GM19035 (cell line): ENCODE data around the gene ADAMTS5.

ENCODE experiments used
- ATAC-seq: cut with Tn5 transposase; IDR thresholded peaks from one replicate; pipeline ENCODE4 v1.9.1; 2021; ENCODE audit not compliant: unreplicated experiment

ADAMTS5 gene

DNA sequence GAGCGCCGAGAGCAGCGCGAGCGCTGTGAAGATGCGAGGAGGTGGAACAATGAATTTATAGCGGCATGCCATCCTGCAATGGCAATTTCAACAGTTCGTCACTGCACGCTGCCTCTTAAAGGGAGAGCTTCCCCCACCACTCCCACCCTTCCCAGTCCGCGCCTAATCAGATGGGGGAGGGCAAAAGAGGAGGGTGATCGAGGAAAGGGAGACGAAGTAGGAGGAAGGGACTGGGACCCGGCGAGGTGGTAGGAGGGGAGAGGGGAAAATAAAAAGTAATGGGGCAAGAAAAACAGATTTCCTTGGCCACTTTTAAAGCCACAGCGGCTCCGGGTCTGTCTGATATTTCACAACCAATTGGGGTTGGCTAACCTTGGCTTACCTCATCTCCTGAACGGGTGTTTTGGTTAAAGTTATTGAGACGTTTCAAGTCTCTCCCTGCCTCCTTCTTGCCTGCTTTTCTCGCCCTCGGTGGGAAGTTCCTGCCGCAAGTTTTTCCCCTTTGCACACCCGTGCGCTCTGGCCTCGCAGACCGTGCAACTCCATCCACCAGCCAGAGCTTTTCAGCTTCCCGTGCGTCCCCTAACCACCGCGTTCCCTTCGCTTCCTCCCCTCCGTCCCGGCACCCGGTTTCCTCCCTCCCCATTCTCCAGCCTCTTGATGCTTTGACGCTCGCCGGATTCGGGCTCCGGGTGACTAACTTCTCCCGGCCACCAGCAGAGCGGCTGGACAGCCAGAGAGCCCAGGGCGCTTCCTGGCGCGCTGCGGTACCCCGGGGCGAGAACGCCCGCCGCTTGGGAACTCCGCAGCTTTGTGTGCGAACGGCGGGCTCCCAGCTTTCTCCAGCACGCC, at the start of gene ADAMTS5:
TSS of gene ADAMTS5 (minus strand) at position 27 of the 852 bp plus-strand sequence. CDS start 697 bp downstream, outside the sequence.
- no peak for ATAC-seq

DNA sequence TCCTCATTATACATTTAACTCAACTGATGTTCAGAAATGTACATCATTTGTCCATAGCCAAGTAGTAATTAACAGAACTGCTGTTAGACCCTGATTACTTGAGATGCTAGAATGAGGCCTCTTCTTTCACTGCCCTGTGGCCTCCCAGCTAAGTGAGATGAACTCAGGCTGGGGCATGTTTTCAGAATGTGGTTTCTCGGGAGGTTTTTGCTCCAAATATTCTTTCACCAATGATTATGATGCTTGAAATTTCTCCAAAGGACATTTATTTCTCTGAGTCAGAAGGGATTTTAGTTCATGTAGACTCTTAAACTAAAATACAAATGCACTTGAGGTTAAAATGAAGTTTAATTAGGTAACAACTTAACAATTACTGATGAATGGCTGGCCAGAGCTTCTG, 34.6 kb upstream of the ADAMTS5 start:
- no peak for ATAC-seq

DNA sequence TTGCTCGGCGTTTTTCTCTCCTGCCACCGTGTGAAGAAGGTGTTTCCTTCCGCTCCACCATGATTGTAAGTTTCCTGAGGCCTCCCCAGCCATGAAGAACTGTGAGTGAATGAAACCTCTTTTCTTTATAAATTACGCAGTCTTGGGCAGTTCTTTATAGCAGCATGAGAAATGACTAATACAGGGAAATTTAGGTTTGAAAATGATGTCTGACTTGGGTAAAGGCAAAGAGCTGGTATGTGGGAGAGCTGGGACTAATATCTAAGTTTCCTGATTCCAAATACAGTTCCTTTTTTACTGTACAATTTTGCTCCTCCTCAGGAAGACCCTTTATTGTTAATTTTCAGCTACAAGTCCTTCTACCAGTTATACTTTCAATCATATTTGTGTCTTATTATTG, 16.7 kb upstream of the ADAMTS5 start:
- no peak for ATAC-seq

DNA sequence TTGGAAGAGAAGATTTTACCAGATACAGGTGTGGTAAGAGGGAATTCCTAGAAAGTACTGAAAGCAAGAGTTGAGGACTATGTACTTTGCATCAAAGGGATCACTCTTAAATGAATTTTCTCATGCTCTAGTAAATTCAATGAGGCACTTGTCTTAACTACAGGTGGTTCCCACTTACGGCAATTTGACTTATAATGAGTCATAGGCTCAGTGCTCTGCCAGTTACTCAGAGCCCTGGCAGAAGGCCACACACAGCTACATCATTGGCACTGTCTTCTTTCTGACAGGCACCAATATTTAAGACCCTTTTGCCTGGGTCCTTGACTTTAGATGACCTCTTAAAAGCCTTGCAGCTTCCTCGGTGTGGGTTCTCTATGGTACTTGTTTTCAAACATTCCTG, 15.9 kb upstream of the ADAMTS5 start:
- no peak for ATAC-seq

DNA sequence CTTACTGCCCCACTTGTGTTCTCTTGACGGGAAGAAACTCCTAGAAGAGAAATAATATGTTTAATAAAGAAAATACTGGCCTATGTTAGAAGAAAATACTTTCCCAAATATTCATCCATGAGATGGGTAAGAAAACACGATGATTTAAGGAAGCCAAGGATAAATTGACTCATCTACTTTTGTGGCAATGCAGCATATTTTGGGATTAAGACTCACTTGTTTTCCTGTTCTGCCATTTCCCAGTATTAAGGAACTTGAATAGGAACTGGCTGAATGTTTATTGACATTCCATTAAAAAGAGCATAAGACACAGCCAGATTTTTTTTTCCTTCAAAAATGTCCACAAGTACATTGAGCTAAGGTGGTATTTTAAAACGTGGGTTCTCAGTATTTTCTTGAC, 10.9 kb upstream of the ADAMTS5 start:
- no peak for ATAC-seq

DNA sequence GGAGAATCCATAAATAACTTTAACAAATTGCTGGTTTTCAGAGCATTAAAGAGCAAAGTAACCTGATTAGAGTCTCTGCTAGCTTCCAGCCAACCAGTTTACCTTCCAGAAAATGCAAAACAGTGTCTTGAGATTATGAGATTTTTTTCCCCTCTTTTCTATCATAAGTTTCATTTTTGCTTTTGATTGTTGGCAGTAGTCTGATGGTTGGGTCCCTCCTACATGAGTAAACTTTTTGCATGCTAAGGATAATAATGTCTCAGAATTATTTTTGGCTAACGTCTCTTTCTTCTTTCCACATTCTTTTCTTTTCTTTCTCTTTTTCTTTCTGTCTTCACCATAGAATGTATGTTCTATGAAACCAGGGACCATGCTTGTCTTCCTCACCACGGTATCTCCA, 6.3 kb upstream of the ADAMTS5 start:
- ATAC-seq: no peak

DNA sequence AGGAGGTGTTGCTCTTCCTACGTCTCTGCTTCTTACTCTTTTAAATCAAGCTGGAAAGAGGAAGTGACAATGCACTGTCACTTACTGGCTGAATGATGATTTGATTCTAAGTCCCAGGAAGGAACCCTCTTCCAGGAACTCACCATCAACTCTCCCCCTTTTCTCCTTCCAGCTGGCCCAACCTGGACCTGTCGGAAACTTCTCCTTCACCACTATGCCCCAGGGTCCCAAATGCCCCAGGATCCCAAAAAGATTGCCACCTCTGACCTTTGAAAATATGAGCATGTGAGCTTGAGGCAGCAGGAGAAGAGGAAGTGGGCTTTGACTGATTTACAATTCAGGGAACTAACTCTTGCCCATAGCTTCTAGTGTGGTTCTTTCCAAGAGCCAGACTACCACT, 5.3 kb upstream of the ADAMTS5 start:
- ATAC-seq: no peak

DNA sequence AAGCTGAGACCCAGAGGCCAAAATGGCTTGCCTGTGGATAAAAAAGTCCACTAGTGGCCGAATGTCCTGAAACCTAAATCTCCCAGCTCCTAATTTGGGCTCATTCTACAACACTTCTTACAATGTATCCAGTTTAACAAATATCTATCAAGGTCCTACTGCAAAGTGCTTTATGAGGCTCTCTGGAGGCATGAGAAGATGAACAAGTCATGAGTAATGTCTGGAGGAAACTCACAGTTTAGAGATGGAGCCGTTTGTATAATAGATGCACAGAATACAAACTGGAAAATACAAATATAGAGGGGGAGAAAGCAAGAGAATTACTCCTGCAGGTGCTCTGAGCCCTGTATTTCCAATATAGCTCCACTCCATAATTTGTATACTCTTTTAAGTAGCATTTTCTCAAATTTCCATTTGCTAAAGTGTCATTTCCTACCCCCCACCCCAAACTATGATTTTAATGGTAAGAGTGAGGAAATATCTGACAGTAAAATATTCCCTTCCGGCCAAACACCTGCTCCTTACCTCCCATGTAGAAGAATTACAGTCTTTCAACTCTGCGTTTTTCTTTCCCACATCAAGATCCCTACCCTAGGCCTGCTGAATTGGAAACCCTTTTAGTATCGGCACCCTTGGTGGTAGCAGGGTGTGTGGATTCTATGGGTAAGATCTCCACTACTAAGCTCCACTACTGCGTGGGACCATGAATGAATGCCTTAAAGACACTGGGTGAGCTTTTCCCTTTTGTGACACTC, 3.3 kb upstream of the ADAMTS5 start:
- no peak for ATAC-seq

DNA sequence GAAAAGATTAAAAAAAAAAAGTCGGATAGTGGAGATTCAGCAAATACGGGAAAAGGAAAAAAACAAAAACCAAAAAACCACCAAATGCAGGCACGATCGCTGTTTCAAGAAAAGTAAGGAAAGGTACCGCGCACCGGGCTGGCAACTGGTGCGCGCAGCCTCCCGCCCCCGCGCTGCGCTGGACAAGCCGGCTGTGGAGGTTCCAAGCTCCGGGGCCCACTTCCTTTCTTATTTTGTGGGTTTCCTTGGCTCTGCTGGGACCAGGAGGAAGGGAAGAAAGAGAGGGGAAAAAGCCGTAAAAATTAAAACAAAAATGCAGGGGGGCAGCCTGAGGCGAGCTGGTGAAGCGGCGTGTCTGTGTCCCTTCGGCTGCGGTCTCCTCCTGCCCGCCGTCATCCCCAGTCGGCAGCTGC, 233 bp downstream of the ADAMTS5 start:
- ATAC-seq: no peak

DNA sequence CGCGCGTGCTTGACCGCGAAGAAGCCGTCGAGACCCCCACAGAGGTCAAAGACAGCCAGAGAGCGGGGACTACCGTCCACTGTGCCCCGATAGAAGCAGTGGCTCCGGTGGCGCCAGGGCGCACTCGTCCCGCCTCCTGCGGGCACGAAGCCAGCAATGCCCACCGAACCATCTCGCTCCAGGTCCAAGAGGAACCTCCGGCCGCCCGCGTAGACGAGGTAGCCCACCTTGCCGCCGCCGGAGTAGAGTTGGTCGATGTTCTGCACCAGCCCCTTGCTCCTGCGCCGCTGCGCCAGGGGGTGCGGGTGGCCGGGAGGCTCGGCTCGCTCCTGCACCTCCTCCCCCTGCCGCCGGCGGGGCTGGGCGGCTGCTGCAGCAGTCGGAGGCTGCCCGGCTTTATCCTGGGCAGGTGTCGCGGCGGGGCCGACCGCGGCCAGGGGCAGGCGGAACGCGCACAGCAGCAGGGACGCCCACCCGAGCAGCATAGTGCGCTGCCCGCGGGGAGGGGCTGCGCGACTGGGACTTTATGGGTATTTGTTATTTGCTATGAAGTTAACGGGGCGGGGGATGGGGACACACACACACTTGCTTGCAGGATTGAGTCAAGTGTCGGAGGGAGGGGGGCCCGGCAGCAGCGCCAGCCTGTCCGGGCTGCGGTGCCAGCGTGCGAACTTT, 844 bp downstream of the ADAMTS5 start:
- ATAC-seq: no peak

DNA sequence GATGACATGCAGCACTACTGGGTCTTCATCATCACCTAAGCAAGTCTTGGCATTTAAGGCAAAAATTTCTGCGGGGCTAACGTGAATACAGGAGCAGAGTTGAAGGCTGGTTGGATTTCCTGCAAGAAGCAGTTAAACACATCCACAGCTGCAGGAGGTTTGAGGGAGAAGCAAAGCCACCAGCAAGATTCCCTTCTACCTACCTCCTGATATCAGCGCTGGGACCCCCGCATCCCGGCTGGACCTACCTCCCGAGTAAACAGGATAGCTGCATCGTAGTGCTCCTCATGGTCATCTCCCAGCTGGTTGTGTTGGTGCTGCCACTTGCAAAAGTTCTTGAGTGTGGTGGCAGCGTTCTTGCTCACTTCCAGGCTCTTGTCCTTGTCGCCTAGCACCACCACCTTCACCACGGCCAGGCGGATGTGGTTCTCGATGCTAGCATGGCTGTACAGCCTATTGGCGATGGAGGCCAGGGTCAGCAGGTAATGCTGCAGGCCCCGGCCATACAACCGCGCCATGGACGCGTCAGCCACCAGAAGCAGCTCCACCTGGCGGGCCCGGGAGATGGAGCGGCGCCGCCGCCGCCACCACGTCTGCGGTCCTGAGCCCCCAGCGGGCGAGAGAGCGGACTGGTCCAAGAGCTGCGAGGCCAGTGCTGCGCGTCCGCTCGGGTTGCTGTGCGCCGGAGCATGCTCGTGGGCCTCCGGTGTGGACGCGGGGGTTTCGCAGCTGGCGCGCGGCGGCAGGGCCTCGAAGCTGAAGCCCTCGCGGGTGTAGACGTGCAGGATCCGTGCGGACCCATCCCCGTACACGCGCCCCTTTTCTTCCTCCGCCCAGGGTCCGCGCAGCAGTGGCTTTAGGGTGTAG, 1.6 kb downstream of the ADAMTS5 start:
- no peak for ATAC-seq

DNA sequence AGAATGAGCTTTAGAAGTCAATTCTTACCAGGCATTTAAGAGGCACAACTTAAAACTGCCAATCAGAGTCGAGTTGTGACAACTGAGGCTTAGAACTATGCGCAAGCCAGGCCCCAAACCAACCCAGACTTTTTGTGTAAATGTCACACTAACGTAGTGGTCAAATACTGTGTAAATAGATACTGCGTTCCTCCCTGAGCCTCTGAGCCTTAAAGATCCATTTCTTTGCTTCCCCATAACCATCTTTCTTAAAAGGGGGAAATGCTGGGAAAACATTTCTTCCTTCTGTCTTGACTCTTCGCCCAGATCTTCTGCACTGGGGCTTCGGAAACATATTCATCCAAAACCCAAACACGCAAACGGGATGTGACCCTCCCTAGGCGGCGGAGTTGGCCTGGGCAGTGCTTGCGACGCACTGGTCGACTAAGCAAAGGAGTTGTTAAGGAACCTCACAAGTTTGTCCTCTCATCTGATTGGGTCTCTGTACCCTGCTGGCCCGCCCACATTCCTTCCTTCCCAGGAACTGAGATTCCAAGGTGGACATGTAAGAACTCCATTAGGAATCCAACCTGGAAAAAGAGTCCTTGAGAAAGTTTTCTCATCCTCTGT, 2.6 kb downstream of the ADAMTS5 start:
- ATAC-seq: no peak

DNA sequence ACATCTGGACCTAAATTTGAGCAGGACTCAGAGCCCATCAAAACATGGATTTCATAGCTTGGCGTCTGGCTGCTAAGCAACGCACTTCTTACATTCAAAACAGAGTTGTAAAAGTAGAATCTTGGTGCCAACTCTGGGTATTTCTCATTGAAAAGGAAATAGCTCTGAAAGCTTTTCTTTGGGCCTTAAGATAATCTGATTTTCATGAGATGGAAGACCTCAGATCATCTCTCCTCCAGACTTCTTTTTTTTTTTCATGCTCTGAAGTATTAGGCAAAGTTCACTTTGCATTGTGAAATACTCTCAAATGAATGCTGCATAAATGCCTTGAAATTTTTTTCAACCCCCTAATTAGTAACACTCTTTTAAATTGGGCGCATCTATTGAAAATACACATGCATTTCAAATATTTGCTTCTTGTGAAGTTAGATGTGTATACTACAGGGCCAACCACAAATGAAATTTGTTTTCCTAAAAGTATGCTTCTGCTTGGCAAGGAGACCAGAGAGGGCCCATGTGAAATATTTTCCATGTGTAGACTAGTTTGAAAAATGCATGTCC, 4.2 kb downstream of the ADAMTS5 start:
- ATAC-seq: no peak

DNA sequence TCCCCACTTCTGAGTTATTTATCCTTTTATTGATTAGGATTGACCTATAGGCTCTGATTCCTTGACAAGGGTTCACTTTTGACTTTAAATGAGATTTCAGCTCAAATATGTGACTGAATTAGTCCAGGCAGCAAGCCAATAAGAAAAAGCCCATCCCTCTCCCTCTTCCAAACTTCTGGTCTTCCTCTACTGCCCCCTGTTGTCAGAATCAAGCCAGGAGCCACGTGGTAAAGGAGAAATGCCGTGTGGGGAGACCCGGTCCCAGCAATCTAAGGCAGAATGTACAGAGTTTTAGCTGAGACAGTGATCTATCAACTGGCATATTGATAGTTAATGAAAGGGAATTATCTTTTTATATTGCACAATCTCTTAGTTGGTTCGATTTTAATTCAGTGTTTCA, 5.2 kb downstream of the ADAMTS5 start:
- ATAC-seq: no peak

DNA sequence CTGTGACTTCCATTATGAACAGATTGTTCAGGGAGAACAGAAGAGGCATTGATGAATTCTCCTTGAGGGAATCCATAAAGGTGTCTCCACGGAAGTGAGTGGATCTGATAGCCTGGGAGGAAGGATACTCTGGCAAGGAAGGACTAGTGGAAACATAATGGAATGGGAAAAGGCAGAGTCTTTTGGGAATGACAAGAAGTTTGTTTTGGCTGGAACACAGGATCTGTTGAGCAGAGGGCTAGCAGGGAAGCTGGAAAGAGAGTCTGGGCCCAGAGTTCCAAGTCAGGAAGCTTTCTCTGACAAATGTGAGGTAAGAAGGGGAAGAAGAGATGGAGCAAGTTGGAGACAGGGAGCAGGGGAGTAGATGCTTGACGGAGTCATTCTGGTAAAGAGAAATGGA, 8.1 kb downstream of the ADAMTS5 start:
- ATAC-seq: no peak

DNA sequence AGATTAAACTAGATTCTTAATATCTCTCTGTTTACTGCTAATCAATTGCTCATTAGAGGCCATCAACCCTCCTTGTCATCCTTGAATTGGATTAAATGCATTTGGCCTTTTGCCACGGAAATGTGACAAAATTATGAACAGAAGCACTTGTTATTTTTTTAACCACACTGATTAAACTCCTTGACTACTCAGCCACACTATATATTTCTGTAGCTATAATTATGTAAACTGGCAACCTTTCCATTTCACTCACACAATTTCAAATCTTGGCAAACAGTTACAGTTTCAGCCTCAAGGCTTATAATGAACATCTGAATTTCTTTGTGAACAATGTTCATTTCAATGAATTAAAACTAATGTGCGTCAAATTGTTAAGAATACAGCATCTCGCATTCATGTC, 10.1 kb downstream of the ADAMTS5 start:
- no peak for ATAC-seq

DNA sequence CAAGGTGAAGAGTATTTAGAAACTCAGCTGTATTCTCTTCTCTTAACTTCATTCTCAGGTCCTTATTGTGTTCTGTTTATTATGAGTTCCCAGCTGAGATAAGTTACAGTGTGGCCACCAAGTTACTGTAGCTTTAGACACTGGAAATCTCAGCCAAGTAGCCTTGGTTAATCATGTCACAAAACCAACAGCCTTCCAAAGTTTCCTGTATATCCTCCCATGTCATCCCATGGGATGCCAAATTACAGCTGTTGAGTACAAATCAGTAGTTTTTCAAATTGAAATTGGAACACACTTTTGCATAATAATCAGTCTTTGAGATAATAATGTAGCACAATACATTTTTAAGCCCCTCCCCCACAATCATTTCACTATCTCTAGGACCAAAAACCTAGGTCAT, 10.7 kb downstream of the ADAMTS5 start:
- ATAC-seq: no peak

DNA sequence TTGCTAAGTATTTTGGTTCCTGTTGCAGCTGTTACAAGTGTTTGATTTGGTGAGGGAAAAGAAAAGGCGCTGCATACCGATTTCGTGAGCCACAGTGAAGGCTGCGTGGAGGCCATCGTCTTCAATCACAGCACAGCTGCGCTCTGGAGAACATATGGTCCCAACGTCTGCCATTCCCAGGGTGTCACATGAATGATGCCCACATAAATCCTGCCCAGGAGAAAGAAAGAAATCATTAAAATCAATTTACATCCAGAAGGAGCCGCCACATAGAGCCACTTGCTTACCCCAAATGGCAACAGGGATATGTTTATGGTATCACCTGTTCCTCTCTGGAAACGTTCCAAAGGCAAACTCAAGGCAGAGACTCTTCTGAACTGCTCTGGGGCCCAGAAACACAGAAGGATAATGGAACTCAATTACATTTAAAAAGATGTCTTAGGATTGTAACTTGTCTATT, 12.2 kb downstream of the ADAMTS5 start:
- no peak for ATAC-seq

DNA sequence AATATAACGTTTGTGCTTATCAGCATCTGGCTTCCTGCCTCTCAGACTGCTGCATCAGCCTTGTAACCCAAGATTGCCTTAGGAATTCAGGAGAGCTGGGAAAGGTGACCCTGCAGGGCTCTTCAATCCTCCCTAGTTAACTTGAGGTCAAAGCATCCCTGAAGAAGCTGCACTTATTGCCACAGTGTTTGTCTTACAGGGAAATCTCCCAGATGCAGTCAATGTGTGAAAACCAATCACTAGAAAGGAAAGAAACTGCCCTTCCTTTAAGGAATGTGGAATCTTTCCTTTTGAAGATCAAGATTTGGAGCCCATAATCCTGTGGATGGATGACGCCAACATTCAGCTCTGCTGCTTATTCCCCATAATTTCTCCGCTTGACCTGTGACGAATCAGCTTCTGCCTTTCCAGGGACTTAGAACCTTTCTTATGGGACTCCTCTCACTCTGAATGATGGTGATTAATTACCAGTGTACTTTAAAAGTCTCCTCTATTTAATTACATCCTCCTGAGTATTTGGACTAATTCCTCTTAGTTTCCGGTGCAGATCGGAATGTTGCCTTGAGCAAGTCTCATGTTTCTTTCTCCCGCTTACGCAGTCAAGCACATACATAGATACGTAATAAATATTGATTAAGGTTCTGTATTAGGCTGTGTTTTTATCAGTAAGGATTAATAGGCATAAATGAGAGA, 14.4 kb downstream of the ADAMTS5 start:
- no peak for ATAC-seq
